ENCODE measurements around the gene SOWAHA.

The SOWAHA gene

DNA sequence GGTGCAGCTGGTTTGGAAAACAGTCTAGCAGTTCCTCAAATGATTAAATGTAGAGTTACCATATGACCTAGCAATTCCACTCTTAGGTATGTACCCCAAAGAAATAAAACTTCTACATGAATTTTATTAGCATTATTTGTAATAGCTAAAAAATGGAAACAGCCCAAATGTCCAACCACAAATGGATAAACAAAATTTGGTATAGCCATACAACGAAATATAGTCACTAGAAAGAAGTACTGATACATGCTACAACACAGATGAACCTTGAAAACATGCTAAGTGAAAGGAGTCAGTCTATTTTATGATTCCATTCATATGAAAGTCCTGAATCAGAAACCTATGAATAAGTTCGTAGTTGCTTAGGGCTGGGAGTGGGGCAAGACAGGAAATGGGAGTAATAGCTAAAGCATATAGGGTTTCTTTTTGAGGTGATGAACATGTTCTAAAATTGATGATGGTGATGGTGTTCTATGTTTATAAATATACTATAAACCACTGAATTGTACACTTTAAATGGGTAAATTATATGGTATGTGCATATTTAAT, 46.9 kb downstream of the SOWAHA start:
- no peak for DNase-seq

GRCh38 chr5:132860742-132861141, 47.6 kb downstream of the SOWAHA start:
- no peak for DNase-seq

GRCh38 chr5:132865668-132866341, 52.7 kb downstream of the SOWAHA start:
- DNase-seq, result no peak
